IMR-90 (cell line): ENCODE results near the gene MBD1. TPM values are rescaled to one million over a fixed set of nuclear protein-coding genes. Genes with fewer than 3 reads are reported as not detected.

Experiments
- ATAC-seq: fragments of 200-7000 bp; cut with Tn5 transposase; 2 replicates; pipeline ENCODE4 v1.9.1; 2020; ENCODE audit warnings: low read depth, mild to moderate bottlenecking, moderate library complexity
- BruUV-seq: library from RNA; stranded (reverse); fragments of 400-500 nt; replicated peaks from 2 replicates; lab custom pipeline; 2021; lab: Mats Ljungman, UMichigan
- CTCF ChIA-PET: fragments of 300-600 bp; formaldehyde crosslinking; extraction: SDS; loops from one replicate; lab custom pipeline; 2021; ENCODE audit warnings: antibody characterized with exemption; lab: Yijun Ruan, JAX
- POLR2A ChIA-PET: fragments of 300-600 bp; sonication (Branson Sonifier 250); formaldehyde crosslinking; loops from one replicate; lab custom pipeline; 2022; ENCODE audit warnings: antibody characterized with exemption; ENCODE audit not compliant: unreplicated experiment; lab: Charles Lee
- DNase-seq: peaks from one replicate; pipeline ENCODE4 v3.0.0; 2013
- H2AFZ ChIP-seq: replicated peaks from 2 replicates; pipeline ENCODE3; 2013; ENCODE audit warnings: low read length, mild to moderate bottlenecking; ENCODE audit not compliant: poor library complexity
- H2AK5ac ChIP-seq: 2 replicates; pipeline ENCODE4 v1.6.1; 2013; ENCODE audit warnings: low read depth, low read length, inconsistent platforms
- H2AK9ac ChIP-seq: replicated peaks from 2 replicates; pipeline ENCODE3; 2013; ENCODE audit warnings: mild to moderate bottlenecking, low read depth, low read length, moderate library complexity; ENCODE audit not compliant: poor library complexity
- H2BK120ac ChIP-seq: 2 replicates; pipeline ENCODE4 v1.6.1; 2013; ENCODE audit warnings: low read depth, low read length, inconsistent platforms
- H2BK15ac ChIP-seq: 3 replicates; pipeline ENCODE4 v1.6.1; 2013; ENCODE audit warnings: low read depth, low read length, inconsistent platforms
- H2BK20ac ChIP-seq: 2 replicates; pipeline ENCODE4 v1.6.1; 2013; ENCODE audit warnings: low read depth, mild to moderate bottlenecking, inconsistent platforms, low read length, moderate library complexity
- H2BK5ac ChIP-seq: 2 replicates; pipeline ENCODE4 v1.6.1; 2013; ENCODE audit warnings: mild to moderate bottlenecking, low read depth, low read length, inconsistent platforms; ENCODE audit not compliant: poor library complexity, severe bottlenecking
- H3K14ac ChIP-seq: replicated peaks from 2 replicates; pipeline ENCODE4 v1.6.1; 2013; ENCODE audit warnings: low read depth, low read length, inconsistent platforms
- H3K18ac ChIP-seq: 2 replicates; pipeline ENCODE4 v1.6.1; 2013; ENCODE audit warnings: low read depth, low read length, control low read depth
- H3K23ac ChIP-seq: 2 replicates; pipeline ENCODE4 v1.6.1; 2013; ENCODE audit warnings: low read depth, low read length, inconsistent platforms
- H3K27ac ChIP-seq: 2 replicates; pipeline ENCODE4 v1.5.1; 2013; ENCODE audit warnings: mild to moderate bottlenecking, control low read depth, low read length; ENCODE audit not compliant: insufficient read depth
- H3K27me3 ChIP-seq: 2 replicates; pipeline ENCODE4 v1.6.1; 2013; ENCODE audit warnings: low read length; ENCODE audit not compliant: control insufficient read depth, insufficient read depth
- H3K36me3 ChIP-seq: 2 replicates; pipeline ENCODE4 v1.6.1; 2013; ENCODE audit warnings: low read length, mixed read lengths; ENCODE audit not compliant: control insufficient read depth, insufficient read depth
- H3K4ac ChIP-seq: 2 replicates; pipeline ENCODE4 v1.6.1; 2013; ENCODE audit warnings: low read depth, low read length, inconsistent platforms
- H3K4me1 ChIP-seq: 2 replicates; pipeline ENCODE4 v1.6.1; 2013; ENCODE audit warnings: low read length, mixed read lengths; ENCODE audit not compliant: control insufficient read depth, insufficient read depth
- H3K4me2 ChIP-seq: 2 replicates; pipeline ENCODE4 v1.6.1; 2013; ENCODE audit warnings: low read depth, mild to moderate bottlenecking, control low read depth, low read length, moderate library complexity
- H3K4me3 ChIP-seq: 2 replicates; pipeline ENCODE4 v1.5.1; 2013; ENCODE audit warnings: low read depth, mild to moderate bottlenecking, control low read depth, low read length, moderate library complexity; ENCODE audit not compliant: insufficient read depth
- H3K56ac ChIP-seq: 2 replicates; pipeline ENCODE4 v1.6.1; 2013; ENCODE audit warnings: low read length, inconsistent platforms; ENCODE audit not compliant: insufficient read depth; ENCODE audit errors: extremely low read depth
- H3K79me1 ChIP-seq, 2 experiments: 2 replicates each; pipeline ENCODE4 v1.6.1; 2013; ENCODE audit warnings: low read length in 2 of 2, inconsistent platforms in 1 of 2, low read depth in 1 of 2
- H3K9ac ChIP-seq: 2 replicates; pipeline ENCODE4 v1.6.1; 2013; ENCODE audit warnings: low read depth, low read length, control low read depth
- H3K9me1 ChIP-seq: 2 replicates; pipeline ENCODE4 v1.6.1; 2013; ENCODE audit warnings: low read length, inconsistent platforms; ENCODE audit not compliant: insufficient read depth
- H3K9me3 ChIP-seq: 2 replicates; pipeline ENCODE4 v1.6.1; 2013; ENCODE audit warnings: low read length; ENCODE audit not compliant: control insufficient read depth, insufficient read depth
- H4K20me1 ChIP-seq: 2 replicates; pipeline ENCODE4 v1.6.1; 2013; ENCODE audit warnings: low read length, inconsistent platforms; ENCODE audit not compliant: insufficient read depth
- H4K5ac ChIP-seq: 2 replicates; pipeline ENCODE4 v1.6.1; 2013; ENCODE audit warnings: mild to moderate bottlenecking, low read depth, low read length, control low read depth
- H4K8ac ChIP-seq, 2 experiments: 2 replicates each; pipeline ENCODE4 v1.6.1; 2013; ENCODE audit warnings: low read depth in 2 of 2, low read length in 2 of 2, control low read depth in 1 of 2, inconsistent platforms in 1 of 2
- H4K91ac ChIP-seq: 2 replicates; pipeline ENCODE4 v1.6.1; 2013; ENCODE audit warnings: low read depth, low read length, inconsistent platforms; ENCODE audit not compliant: insufficient read depth
- BHLHE40 ChIP-seq: fragments of 150-350 bp; IDR thresholded peaks from 2 replicates; pipeline ENCODE4 v1.6.1; 2016; ENCODE audit warnings: mild to moderate bottlenecking, low read depth, low read length
- CEBPB ChIP-seq: IDR thresholded peaks from 2 replicates; pipeline ENCODE4 v1.6.1; 2012; ENCODE audit warnings: low read depth, low read length, improper control_type of control experiment
- MAFK ChIP-seq: IDR thresholded peaks from 2 replicates; pipeline ENCODE4 v1.6.1; 2012; ENCODE audit warnings: low read depth, low read length, improper control_type of control experiment
- MAZ ChIP-seq: IDR thresholded peaks from 2 replicates; pipeline ENCODE4 v1.6.1; 2012; ENCODE audit warnings: low read depth, mild to moderate bottlenecking, low read length, improper control_type of control experiment, moderate library complexity, borderline replicate concordance
- MXI1 ChIP-seq: IDR thresholded peaks from 2 replicates; pipeline ENCODE4 v1.6.1; 2012; ENCODE audit warnings: low read depth, mild to moderate bottlenecking, low read length, moderate library complexity, borderline replicate concordance
- POLR2A ChIP-seq: IDR thresholded peaks from 2 replicates; pipeline ENCODE4 v1.6.1; 2012; ENCODE audit warnings: mild to moderate bottlenecking, low read depth, low read length
- RCOR1 ChIP-seq: IDR thresholded peaks from 2 replicates; pipeline ENCODE4 v1.6.1; 2012; ENCODE audit warnings: mild to moderate bottlenecking, low read length, improper control_type of control experiment; ENCODE audit not compliant: insufficient replicate concordance
- RFX5 ChIP-seq: IDR thresholded peaks from 2 replicates; pipeline ENCODE4 v1.8.0; 2012; ENCODE audit warnings: low read depth, mild to moderate bottlenecking, low read length, moderate library complexity
- WGBS, 2 experiments: methylation state at CpG; one replicate each; pipeline versions ENCODE4 v1.1.5 to v1.1.7; 2013; ENCODE audit warnings: missing lambda C conversion rate in 2 of 2; ENCODE audit not compliant: insufficient read length in 1 of 2; ENCODE audit errors: extremely low coverage in 2 of 2; 5-methylcytosine and 5-hydroxymethylcytosine counted together
- dilution Hi-C: fragments of 300-500 bp; cut with HindIII; formaldehyde crosslinking; loops from one replicate; pipeline ENCODE4 v1.14.3; 2018; ENCODE audit warnings: low sequenced_read_pairs; ENCODE audit not compliant: unreplicated experiment
- in situ Hi-C: fragments of 300-500 bp; cut with MboI; formaldehyde crosslinking; loops from 3 replicates; pipeline ENCODE4 v1.14.3; 2019; ENCODE audit warnings: low sequenced_read_pairs, inconsistent platforms, mixed read lengths
- intact Hi-C: fragments of 100-400 bp; cut with micrococcal nuclease; formaldehyde crosslinking; loops from 2 replicates; pipeline ENCODE4 v1.10.0; 2022
- polyA plus RNA-seq, 3 experiments: library from polyadenylated mRNA; depleted of rRNA; stranded (reverse); fragments of >200 nt; gene quantifications; 2 replicates each; pipeline ENCODE4 v1.2.3, GENCODE V29; 2012; ENCODE audit warnings: low replicate concordance in 1 of 3
- total RNA-seq: library from RNA; depleted of rRNA; stranded (reverse); fragments of >200 nt; gene quantifications from 2 replicates; pipeline ENCODE4 v1.2.3, GENCODE V29; 2012
- TF ChIP-seq, protein P1 (sequence below): fragments of 150-350 bp; IDR thresholded peaks from 2 replicates; pipeline ENCODE4 v1.6.1; 2017; ENCODE audit warnings: mild to moderate bottlenecking, antibody characterized with exemption, low read length, low read depth
- TF ChIP-seq, protein P2 (sequence below): conservative IDR thresholded peaks from 2 replicates; pipeline ENCODE4 v1.5.1; 2012; ENCODE audit warnings: mild to moderate bottlenecking, low read depth, low read length, improper control_type of control experiment

Gene MBD1
- total and polyA plus RNA-seq, 2 of the 4 experiments (the other 2 are of a cell fraction) = 31.7 to 56.5 TPM

DNA sequence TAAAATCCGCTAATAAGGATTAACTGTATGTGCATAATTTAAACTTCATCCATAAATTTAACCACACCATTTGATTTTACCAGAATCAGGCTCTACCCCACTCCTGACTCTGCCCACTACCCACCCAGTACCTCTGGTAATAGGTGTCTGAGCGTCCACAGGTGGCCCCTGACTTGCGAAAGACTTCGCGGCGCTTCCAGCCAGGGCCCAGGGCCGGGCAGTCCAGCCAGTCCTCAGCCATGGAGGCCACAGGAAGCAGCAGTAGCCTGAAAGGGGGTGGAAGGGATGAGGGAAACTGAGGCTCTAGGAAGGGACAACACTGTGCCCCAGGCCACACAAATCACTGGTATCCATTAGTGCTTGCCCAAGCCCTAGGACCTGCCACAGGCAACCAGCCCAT, 1.6 kb downstream of the MBD1 start:
- Histone ChIP-seq H3K27ac (no peak overlapping the region), H3K23ac (no peak overlapping the region), H3K27me3 (no peaks in the 10 kb centered on the region), H2BK15ac (no peak overlapping the region), H2BK120ac (no peak overlapping the region), H3K4me1 (peaks cover 6% of the 10 kb centered on the region), H3K9me3 (no peaks in the 10 kb centered on the region), H3K36me3 (peaks cover 53% of the 10 kb centered on the region), H3K4me2 (peak overlapping the region; percentile 93), H2AK9ac (no peak overlapping the region), H3K4me3 (no peak overlapping the region), H2BK20ac (no peak overlapping the region), H3K18ac (no peak overlapping the region), H3K4ac (no peak overlapping the region), H4K20me1 (peaks cover 6% of the 10 kb centered on the region; the same call in 1 of the 2 replicates), H3K56ac (no peak overlapping the region), H2BK5ac (no peak overlapping the region), H3K79me1 (peaks cover 16 to 48% of the 10 kb centered on the region in 2 experiments), H2AFZ (no peak overlapping the region), H3K14ac (no peak overlapping the region), H4K5ac (no peak overlapping the region), H2AK5ac (no peak overlapping the region), H3K9me1 (peaks cover 14% of the 10 kb centered on the region; the same call in 1 of the 2 replicates), H3K9ac (no peak overlapping the region), H4K91ac (no peak overlapping the region), H4K8ac (no peak overlapping the region)
- in situ Hi-C loops (loop anchor here (25.0 kb wide), 2 partner anchors 758 to 1642 kb away; partner anchors contain the start of gene SMAD4), intact Hi-C loops (loop anchor here (10.0 kb wide), 1 partner anchor 785 kb away; the partner anchor contains the start of gene RPL17), dilution Hi-C loops (no loop called here)
- POLR2A ChIA-PET = no interaction called here
- BruUV-seq = no TSS peak
- no CpG with 5 or more reads among the region's 7 CpGs for WGBS, 2 experiments
- CTCF ChIA-PET = no interaction called here
- TF ChIP-seq, protein P1, sequence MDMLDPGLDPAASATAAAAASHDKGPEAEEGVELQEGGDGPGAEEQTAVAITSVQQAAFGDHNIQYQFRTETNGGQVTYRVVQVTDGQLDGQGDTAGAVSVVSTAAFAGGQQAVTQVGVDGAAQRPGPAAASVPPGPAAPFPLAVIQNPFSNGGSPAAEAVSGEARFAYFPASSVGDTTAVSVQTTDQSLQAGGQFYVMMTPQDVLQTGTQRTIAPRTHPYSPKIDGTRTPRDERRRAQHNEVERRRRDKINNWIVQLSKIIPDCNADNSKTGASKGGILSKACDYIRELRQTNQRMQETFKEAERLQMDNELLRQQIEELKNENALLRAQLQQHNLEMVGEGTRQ = no peak
- no peak for TF ChIP-seq MAFK
- no peak for TF ChIP-seq BHLHE40
- TF ChIP-seq RCOR1 = no peak
- TF ChIP-seq RFX5 = no peak
- TF ChIP-seq CEBPB = no peak
- TF ChIP-seq POLR2A = no peak
- no peak for TF ChIP-seq MXI1
- TF ChIP-seq, protein P2, sequence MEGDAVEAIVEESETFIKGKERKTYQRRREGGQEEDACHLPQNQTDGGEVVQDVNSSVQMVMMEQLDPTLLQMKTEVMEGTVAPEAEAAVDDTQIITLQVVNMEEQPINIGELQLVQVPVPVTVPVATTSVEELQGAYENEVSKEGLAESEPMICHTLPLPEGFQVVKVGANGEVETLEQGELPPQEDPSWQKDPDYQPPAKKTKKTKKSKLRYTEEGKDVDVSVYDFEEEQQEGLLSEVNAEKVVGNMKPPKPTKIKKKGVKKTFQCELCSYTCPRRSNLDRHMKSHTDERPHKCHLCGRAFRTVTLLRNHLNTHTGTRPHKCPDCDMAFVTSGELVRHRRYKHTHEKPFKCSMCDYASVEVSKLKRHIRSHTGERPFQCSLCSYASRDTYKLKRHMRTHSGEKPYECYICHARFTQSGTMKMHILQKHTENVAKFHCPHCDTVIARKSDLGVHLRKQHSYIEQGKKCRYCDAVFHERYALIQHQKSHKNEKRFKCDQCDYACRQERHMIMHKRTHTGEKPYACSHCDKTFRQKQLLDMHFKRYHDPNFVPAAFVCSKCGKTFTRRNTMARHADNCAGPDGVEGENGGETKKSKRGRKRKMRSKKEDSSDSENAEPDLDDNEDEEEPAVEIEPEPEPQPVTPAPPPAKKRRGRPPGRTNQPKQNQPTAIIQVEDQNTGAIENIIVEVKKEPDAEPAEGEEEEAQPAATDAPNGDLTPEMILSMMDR = no peak
- TF ChIP-seq MAZ = no peak
- no peak for DNase-seq
- ATAC-seq = no peak
